ENCODE results near the gene ANXA2R. TPM values are rescaled to one million over a fixed set of nuclear protein-coding genes. Genes with fewer than 3 reads are reported as not detected.

Gene ANXA2R
- total and polyA plus RNA-seq, 2 of the 13 experiments (the other 11 are each of a cell fraction or from before 2014, with no cell fraction given) = 0.95 to 1.3 TPM

DNA sequence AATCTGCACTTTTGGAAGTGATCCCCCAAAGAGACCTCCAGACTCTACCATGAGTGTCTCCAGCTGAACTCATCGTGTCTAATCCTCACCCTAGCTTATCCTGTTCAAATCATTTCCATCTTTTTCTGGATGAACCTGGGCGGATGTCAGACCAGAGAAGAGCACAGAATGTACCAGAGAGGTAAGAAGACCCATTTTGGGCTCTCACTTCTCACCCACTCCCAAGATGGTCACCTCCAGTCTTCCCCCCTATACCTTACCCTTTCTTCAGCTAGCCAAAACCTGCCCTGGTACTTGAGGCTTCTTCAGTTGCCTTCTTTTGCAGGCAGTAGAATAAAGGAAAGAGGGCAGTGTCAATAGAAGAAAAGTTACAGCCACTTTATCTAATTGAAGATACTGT lies 27.9 kb upstream of the ANXA2R start:
- CTCF ChIA-PET (ENCODE audit: low intra/inter-chr PET ratio, low total read pairs) = interaction anchor here (3.8 kb wide), 1 partner anchor 38 kb away, joined by 17 read pairs; no protein-coding TSS in a partner anchor
- intact Hi-C loops (cut with micrococcal nuclease; ENCODE audit: unreplicated experiment) = no loop called here

More for the DNA sequence above, 27.9 kb upstream of the ANXA2R start:
- Histone ChIP-seq H3K79me2 (ENCODE audit: insufficient read depth, low read length) (peaks cover 27% of the 10 kb centered on the region), H3K4me2 (ENCODE audit: low read depth, low read length) (peak overlapping the region; percentile 98), H2AFZ (ENCODE audit: low read length) (no peak overlapping the region), H3K27ac (ENCODE audit: extremely low read length, insufficient read depth, low read length) (no peak overlapping the region), H3K27me3 (ENCODE audit: control insufficient read depth in 1 of 2, insufficient read depth in 2 of 2, low read length in 2 of 2) (no peaks in the 10 kb centered on the region; a peak in 1 of 5 replicates), H3K36me3 (replicated peaks in 1 of 2; ENCODE audit: control insufficient read depth in 1 of 2, insufficient read depth in 2 of 2, low read length in 2 of 2) (peaks cover 1 to 11% of the 10 kb centered on the region in 2 experiments; a peak in 2 of 5 replicates), H4K20me1 (ENCODE audit: insufficient read depth, low read length) (no peaks in the 10 kb centered on the region), H3K4me3 (replicated peaks in 1 of 3; ENCODE audit: insufficient read depth in 1 of 3, low read depth in 2 of 3, low read length in 3 of 3) (peak overlapping the region; percentile 82 to 92 (median 83); a peak in 5 of 6 replicates), H3K9me3 (ENCODE audit: low read length) (no peaks in the 10 kb centered on the region), H3K4me1 (ENCODE audit: insufficient read depth, low read length) (peaks cover 35% of the 10 kb centered on the region), H3K9ac (ENCODE audit: insufficient read depth, low read depth, low read length) (peak overlapping the region; percentile 93)
- in situ Hi-C loops (cut with HindIII; ENCODE audit: extremely low pct_ligation_motif_present, low pct_unique_long_range_greater_than_20kb) = loop anchor here (5.0 kb wide), 1 partner anchor 61 kb away; no protein-coding TSS in a partner anchor
- 62% methylated on average over 2 of the region's 2 CpGs for WGBS (ENCODE audit: low lambda C conversion rate)
- TF ChIP-seq, protein P1, sequence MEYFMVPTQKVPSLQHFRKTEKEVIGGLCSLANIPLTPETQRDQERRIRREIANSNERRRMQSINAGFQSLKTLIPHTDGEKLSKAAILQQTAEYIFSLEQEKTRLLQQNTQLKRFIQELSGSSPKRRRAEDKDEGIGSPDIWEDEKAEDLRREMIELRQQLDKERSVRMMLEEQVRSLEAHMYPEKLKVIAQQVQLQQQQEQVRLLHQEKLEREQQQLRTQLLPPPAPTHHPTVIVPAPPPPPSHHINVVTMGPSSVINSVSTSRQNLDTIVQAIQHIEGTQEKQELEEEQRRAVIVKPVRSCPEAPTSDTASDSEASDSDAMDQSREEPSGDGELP (IDR thresholded peaks at IDR 0.05; ENCODE audit: borderline replicate concordance, low read depth) = no peak
- TF ChIP-seq NFE2L2 (IDR thresholded peaks at IDR 0.05; ENCODE audit: low read length) (no peak), REPIN1 (CRISPR knock-in tag; IDR thresholded peaks at IDR 0.05; ENCODE audit: borderline replicate concordance, low read depth) (no peak), ZNF326 (CRISPR knock-in tag; IDR thresholded peaks at IDR 0.05; ENCODE audit: borderline replicate concordance) (no peak), RXRB (CRISPR knock-in tag; IDR thresholded peaks at IDR 0.05; ENCODE audit: borderline replicate concordance) (no peak), GTF3A (CRISPR knock-in tag; conservative IDR thresholded peaks at IDR 0.05) (no peak), STAT5B (CRISPR knock-in tag; IDR thresholded peaks at IDR 0.05) (no peak), HOXD1 (CRISPR knock-in tag; IDR thresholded peaks at IDR 0.05) (no peak), ESRRA (CRISPR knock-in tag; IDR thresholded peaks at IDR 0.05; ENCODE audit: low read depth) (no peak), ZNF644 (CRISPR knock-in tag; IDR thresholded peaks at IDR 0.05; ENCODE audit: low read depth) (no peak), RARG (CRISPR knock-in tag; IDR thresholded peaks at IDR 0.05; ENCODE audit: low read depth) (no peak), MED1 (CRISPR knock-in tag; IDR thresholded peaks at IDR 0.05) (no peak), ZNF224 (CRISPR knock-in tag; IDR thresholded peaks at IDR 0.05) (no peak), RBFOX2 (IDR thresholded peaks at IDR 0.05; ENCODE audit: low read depth, low read length) (no peak), SRSF4 (IDR thresholded peaks at IDR 0.05; ENCODE audit: low read depth, low read length, poor library complexity, severe bottlenecking) (no peak), BCL6 (CRISPR knock-in tag; IDR thresholded peaks at IDR 0.05) (no peak), KLF12 (CRISPR knock-in tag; IDR thresholded peaks at IDR 0.05; ENCODE audit: borderline replicate concordance) (no peak)
- TF ChIP-seq, protein P2, sequence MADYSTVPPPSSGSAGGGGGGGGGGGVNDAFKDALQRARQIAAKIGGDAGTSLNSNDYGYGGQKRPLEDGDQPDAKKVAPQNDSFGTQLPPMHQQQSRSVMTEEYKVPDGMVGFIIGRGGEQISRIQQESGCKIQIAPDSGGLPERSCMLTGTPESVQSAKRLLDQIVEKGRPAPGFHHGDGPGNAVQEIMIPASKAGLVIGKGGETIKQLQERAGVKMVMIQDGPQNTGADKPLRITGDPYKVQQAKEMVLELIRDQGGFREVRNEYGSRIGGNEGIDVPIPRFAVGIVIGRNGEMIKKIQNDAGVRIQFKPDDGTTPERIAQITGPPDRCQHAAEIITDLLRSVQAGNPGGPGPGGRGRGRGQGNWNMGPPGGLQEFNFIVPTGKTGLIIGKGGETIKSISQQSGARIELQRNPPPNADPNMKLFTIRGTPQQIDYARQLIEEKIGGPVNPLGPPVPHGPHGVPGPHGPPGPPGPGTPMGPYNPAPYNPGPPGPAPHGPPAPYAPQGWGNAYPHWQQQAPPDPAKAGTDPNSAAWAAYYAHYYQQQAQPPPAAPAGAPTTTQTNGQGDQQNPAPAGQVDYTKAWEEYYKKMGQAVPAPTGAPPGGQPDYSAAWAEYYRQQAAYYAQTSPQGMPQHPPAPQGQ (CRISPR knock-in tag; IDR thresholded peaks at IDR 0.05; ENCODE audit: borderline replicate concordance) = no peak
- DNase-seq (ENCODE audit: low spot score) (no peak), ATAC-seq (no peak), FAIRE-seq (no peak)
- POLR2A ChIA-PET = interaction anchor here (1.1 to 4.4 kb wide), 4 partner anchors 12 to 60 kb away, joined by 3 to 49 read pairs (median 6); partner anchors contain the start of gene ZNF131
- BruUV-seq (replicated peaks) = no TSS peak
